Liver (tissue), 3 donors: ENCODE data around the gene CREB5.

Source experiments
- CTCF ChIP-seq: fragments of 150-350 bp; IDR thresholded peaks from 2 replicates; pipeline ENCODE4 v1.5.1; 2017; ENCODE audit warnings: improper control_type of control experiment, low read depth, low read length; ENCODE audit not compliant: missing input control
- EGR1 ChIP-seq, 2 donors: IDR thresholded peaks; 2 replicates each; pipeline ENCODE4 v1.6.1; 2016 to 2018; ENCODE audit warnings: antibody characterized with exemption in 2 of 2, low read depth in 2 of 2
- FOXA2 ChIP-seq: IDR thresholded peaks from 2 replicates; pipeline ENCODE4 v1.6.1; 2016; ENCODE audit warnings: antibody characterized with exemption
- HNF4G ChIP-seq: IDR thresholded peaks from 2 replicates; pipeline ENCODE4 v1.6.1; 2016; ENCODE audit warnings: antibody characterized with exemption
- JUND ChIP-seq, 2 donors: IDR thresholded peaks; 2 replicates each; pipeline ENCODE4 v1.6.1; 2016; ENCODE audit warnings: antibody characterized with exemption in 2 of 2
- RAD21 ChIP-seq, 2 donors: IDR thresholded peaks; 2 replicates each; pipeline ENCODE4 v1.6.1; 2016; ENCODE audit warnings: antibody characterized with exemption in 2 of 2, mild to moderate bottlenecking in 2 of 2
- RXRA ChIP-seq, 2 donors: IDR thresholded peaks; 2 replicates each; pipeline ENCODE4 v1.6.1; 2017 to 2018; ENCODE audit warnings: antibody characterized with exemption in 2 of 2, mild to moderate bottlenecking in 1 of 2
- TAF1 ChIP-seq: conservative IDR thresholded peaks from 2 replicates; pipeline ENCODE4 v1.6.1; 2016; ENCODE audit warnings: antibody characterized with exemption, mild to moderate bottlenecking
- TF ChIP-seq, protein P1 (sequence below): IDR thresholded peaks from 2 replicates; pipeline ENCODE4 v1.6.1; 2016; ENCODE audit warnings: antibody characterized with exemption
- TF ChIP-seq, protein P2 (sequence below): IDR thresholded peaks from 2 replicates; pipeline ENCODE4 v1.6.1; 2016; ENCODE audit warnings: antibody characterized with exemption
- TF ChIP-seq, protein P3 (sequence below): IDR thresholded peaks from 2 replicates; pipeline ENCODE4 v1.6.1; 2016; ENCODE audit warnings: antibody characterized with exemption, mild to moderate bottlenecking
- donor health status: healthy.
- donor health status: healthy.

- TF ChIP-seq, protein P1, sequence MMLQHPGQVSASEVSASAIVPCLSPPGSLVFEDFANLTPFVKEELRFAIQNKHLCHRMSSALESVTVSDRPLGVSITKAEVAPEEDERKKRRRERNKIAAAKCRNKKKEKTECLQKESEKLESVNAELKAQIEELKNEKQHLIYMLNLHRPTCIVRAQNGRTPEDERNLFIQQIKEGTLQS: no peak
- no peak for TF ChIP-seq CTCF
- no peak for TF ChIP-seq TAF1
- no peak for TF ChIP-seq EGR1 (IDR thresholded peaks at IDR 0.05; ENCODE audit: low read depth in 2 of 2)
- no peak for TF ChIP-seq HNF4G
- TF ChIP-seq, protein P2, sequence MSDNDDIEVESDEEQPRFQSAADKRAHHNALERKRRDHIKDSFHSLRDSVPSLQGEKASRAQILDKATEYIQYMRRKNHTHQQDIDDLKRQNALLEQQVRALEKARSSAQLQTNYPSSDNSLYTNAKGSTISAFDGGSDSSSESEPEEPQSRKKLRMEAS: no peak
- no peak for TF ChIP-seq JUND (IDR thresholded peaks at IDR 0.05)
- TF ChIP-seq RAD21 (IDR thresholded peaks at IDR 0.05): no peak
- no peak for TF ChIP-seq RXRA (IDR thresholded peaks at IDR 0.05)
- TF ChIP-seq, protein P3, sequence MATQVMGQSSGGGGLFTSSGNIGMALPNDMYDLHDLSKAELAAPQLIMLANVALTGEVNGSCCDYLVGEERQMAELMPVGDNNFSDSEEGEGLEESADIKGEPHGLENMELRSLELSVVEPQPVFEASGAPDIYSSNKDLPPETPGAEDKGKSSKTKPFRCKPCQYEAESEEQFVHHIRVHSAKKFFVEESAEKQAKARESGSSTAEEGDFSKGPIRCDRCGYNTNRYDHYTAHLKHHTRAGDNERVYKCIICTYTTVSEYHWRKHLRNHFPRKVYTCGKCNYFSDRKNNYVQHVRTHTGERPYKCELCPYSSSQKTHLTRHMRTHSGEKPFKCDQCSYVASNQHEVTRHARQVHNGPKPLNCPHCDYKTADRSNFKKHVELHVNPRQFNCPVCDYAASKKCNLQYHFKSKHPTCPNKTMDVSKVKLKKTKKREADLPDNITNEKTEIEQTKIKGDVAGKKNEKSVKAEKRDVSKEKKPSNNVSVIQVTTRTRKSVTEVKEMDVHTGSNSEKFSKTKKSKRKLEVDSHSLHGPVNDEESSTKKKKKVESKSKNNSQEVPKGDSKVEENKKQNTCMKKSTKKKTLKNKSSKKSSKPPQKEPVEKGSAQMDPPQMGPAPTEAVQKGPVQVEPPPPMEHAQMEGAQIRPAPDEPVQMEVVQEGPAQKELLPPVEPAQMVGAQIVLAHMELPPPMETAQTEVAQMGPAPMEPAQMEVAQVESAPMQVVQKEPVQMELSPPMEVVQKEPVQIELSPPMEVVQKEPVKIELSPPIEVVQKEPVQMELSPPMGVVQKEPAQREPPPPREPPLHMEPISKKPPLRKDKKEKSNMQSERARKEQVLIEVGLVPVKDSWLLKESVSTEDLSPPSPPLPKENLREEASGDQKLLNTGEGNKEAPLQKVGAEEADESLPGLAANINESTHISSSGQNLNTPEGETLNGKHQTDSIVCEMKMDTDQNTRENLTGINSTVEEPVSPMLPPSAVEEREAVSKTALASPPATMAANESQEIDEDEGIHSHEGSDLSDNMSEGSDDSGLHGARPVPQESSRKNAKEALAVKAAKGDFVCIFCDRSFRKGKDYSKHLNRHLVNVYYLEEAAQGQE: no peak
- no peak for TF ChIP-seq FOXA2
These were observed 176.3 kb downstream of the CREB5 start for GRCh38 chr7:28588602-28589001.
